Mesendoderm (in vitro differentiated cells): Measurements from ENCODE around the gene SLC39A11.
"Not testable (repeated sequence)": the region's sequence is repeated elsewhere in the genome, so short reads cannot be mapped to it uniquely, and the experiment has no call there.

Experiments used
- DNase-seq: peaks from one replicate; pipeline ENCODE4 v3.0.0; 2013
- H2AK5ac ChIP-seq: 2 replicates; pipeline ENCODE4 v1.6.1; 2013; ENCODE audit warnings: low read length, inconsistent platforms
- H2BK120ac ChIP-seq: 2 replicates; pipeline ENCODE4 v1.6.1; 2013; ENCODE audit warnings: low read depth, mild to moderate bottlenecking, low read length, moderate library complexity, mixed read lengths
- H2BK15ac ChIP-seq: replicated peaks from 2 replicates; pipeline ENCODE4 v1.6.1; 2013; ENCODE audit warnings: low read depth, mild to moderate bottlenecking, moderate library complexity
- H2BK5ac ChIP-seq: 2 replicates; pipeline ENCODE4 v1.6.1; 2013; ENCODE audit warnings: low read length, inconsistent platforms
- H3K18ac ChIP-seq: 2 replicates; pipeline ENCODE4 v1.6.1; 2013; ENCODE audit warnings: mild to moderate bottlenecking, low read length, mixed read lengths
- H3K23ac ChIP-seq: one replicate; pipeline ENCODE4 v1.6.1; 2013; ENCODE audit warnings: low read length
- H3K27ac ChIP-seq: 2 replicates; pipeline ENCODE4 v1.5.1; 2013; ENCODE audit warnings: low read depth, mild to moderate bottlenecking, inconsistent platforms, low read length, moderate library complexity
- H3K27me3 ChIP-seq: 2 replicates; pipeline ENCODE4 v1.6.1; 2013; ENCODE audit warnings: low read length, control low read depth, mild to moderate bottlenecking, inconsistent platforms; ENCODE audit not compliant: insufficient read depth, poor library complexity
- H3K36me3 ChIP-seq: 2 replicates; pipeline ENCODE4 v1.6.1; 2013; ENCODE audit warnings: low read length, inconsistent platforms; ENCODE audit not compliant: control insufficient read depth, insufficient read depth
- H3K4ac ChIP-seq: one replicate; pipeline ENCODE4 v1.6.1; 2013; ENCODE audit warnings: low read depth, mild to moderate bottlenecking, low read length, moderate library complexity
- H3K4me1 ChIP-seq: 2 replicates; pipeline ENCODE4 v1.6.1; 2013; ENCODE audit warnings: low read depth, low read length, inconsistent platforms; ENCODE audit not compliant: control insufficient read depth
- H3K4me2 ChIP-seq: 2 replicates; pipeline ENCODE4 v1.6.1; 2013; ENCODE audit warnings: low read length
- H3K4me3 ChIP-seq: 2 replicates; pipeline ENCODE4 v1.5.1; 2013; ENCODE audit warnings: mild to moderate bottlenecking, low read length
- H3K56ac ChIP-seq: one replicate; pipeline ENCODE4 v1.6.1; 2013; ENCODE audit warnings: low read length
- H3K79me1 ChIP-seq: 2 replicates; pipeline ENCODE4 v1.6.1; 2013; ENCODE audit warnings: low read length, inconsistent platforms
- H3K79me2 ChIP-seq: 2 replicates; pipeline ENCODE4 v1.6.1; 2013; ENCODE audit warnings: mild to moderate bottlenecking, low read length; ENCODE audit not compliant: control insufficient read depth, insufficient read depth
- H3K9ac ChIP-seq: 2 replicates; pipeline ENCODE4 v1.6.1; 2013; ENCODE audit warnings: low read length, inconsistent platforms
- H4K5ac ChIP-seq: one replicate; pipeline ENCODE4 v1.6.1; 2013; ENCODE audit warnings: low read length
- H4K8ac ChIP-seq: one replicate; pipeline ENCODE4 v1.6.1; 2013; ENCODE audit warnings: low read depth, mild to moderate bottlenecking, control low read depth, low read length, moderate library complexity
- WGBS: extraction: QIAGEN DNeasy Blood & Tissue Kit; methylation state at CpG from one replicate; pipeline ENCODE4 v1.1.7; 2013; ENCODE audit warnings: low lambda C conversion rate, missing lambda C conversion rate; ENCODE audit not compliant: insufficient coverage; ENCODE audit errors: extremely low coverage; 5-methylcytosine and 5-hydroxymethylcytosine counted together

Gene SLC39A11

GRCh38 chr17:72998343-72998742, 94.1 kb downstream of the SLC39A11 start:
- H4K5ac ChIP-seq: no peak overlapping the region
- H3K27me3 ChIP-seq: no peaks in the 10 kb centered on the region
- H3K56ac ChIP-seq: no peak overlapping the region
- no peak overlapping the region for H2BK5ac ChIP-seq
- no CpG with 5 or more reads among the region's 1 CpG for WGBS
- no peaks in the 10 kb centered on the region for H3K79me2 ChIP-seq
- no peaks in the 10 kb centered on the region for H3K4me1 ChIP-seq
- H4K8ac ChIP-seq: no peak overlapping the region
- no peak overlapping the region for H3K27ac ChIP-seq
- no peak overlapping the region for H3K4ac ChIP-seq
- H3K79me1 ChIP-seq: no peaks in the 10 kb centered on the region
- no peak overlapping the region for H3K4me3 ChIP-seq
- no peak overlapping the region for H3K9ac ChIP-seq
- no peak overlapping the region for H2AK5ac ChIP-seq
- H3K4me2 ChIP-seq: no peak overlapping the region
- no peak overlapping the region for H2BK120ac ChIP-seq
- no peak overlapping the region for H3K23ac ChIP-seq
- DNase-seq: no peak
- H3K18ac ChIP-seq: no peak overlapping the region
- H3K36me3 ChIP-seq: no peaks in the 10 kb centered on the region
- no peak overlapping the region for H2BK15ac ChIP-seq

DNA sequence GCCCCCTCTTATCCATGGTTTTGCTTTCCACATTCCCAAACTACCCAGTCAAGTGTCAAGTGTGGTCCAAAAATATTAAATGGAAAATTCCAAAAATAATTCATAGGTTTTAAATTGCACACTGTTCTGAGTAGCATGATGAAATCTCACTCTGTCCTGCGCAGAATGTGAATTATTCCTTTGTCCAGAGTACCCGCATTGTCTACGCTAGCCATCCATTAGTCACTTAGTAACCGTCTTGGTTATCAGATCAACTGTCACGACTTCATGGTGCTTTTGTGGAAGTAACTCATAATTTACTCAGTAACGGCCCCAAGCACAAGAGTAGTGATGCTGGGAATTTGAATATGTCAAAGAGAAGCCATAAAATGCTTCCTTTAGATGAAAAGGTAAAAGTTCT, 94.9 kb downstream of the SLC39A11 start:
- Histone ChIP-seq H3K4me3 (no peak overlapping the region), H3K27ac (no peak overlapping the region), H3K56ac (no peak overlapping the region), H3K4me2 (no peak overlapping the region), H3K23ac (no peak overlapping the region), H3K18ac (no peak overlapping the region), H4K8ac (no peak overlapping the region), H4K5ac (no peak overlapping the region), H2BK5ac (no peak overlapping the region), H3K79me1 (no peaks in the 10 kb centered on the region), H3K79me2 (no peaks in the 10 kb centered on the region), H3K9ac (no peak overlapping the region), H3K4ac (no peak overlapping the region), H3K36me3 (no peaks in the 10 kb centered on the region), H2BK120ac (no peak overlapping the region), H2BK15ac (no peak overlapping the region), H3K4me1 (no peaks in the 10 kb centered on the region), H2AK5ac (no peak overlapping the region), H3K27me3 (no peaks in the 10 kb centered on the region)
- WGBS: no CpG with 5 or more reads among the region's 6 CpGs
- DNase-seq: no peak

DNA sequence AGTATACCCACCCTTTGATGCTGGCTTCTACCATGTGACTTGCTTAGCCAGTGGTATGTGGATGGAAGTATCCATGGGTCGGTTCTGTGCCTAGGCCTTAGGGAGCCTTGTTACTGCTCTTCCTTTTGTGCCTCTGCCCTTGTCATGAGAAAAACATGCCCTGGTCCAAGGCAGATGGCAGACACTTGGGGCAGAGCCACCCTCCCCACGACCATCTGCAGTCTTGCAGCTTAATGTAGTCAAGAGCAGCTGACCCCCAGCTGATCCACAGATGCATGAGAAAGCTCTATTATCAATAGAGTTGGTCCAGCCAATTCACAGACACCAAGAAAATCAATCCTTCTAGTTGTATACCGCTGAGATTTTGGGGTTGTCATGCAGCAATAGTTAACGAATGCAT, 95.7 kb downstream of the SLC39A11 start:
- Histone ChIP-seq H2BK15ac (no peak overlapping the region), H3K9ac (no peak overlapping the region), H3K23ac (no peak overlapping the region), H3K18ac (no peak overlapping the region), H4K8ac (no peak overlapping the region), H3K27ac (no peak overlapping the region), H3K56ac (no peak overlapping the region), H2BK5ac (no peak overlapping the region), H2AK5ac (no peak overlapping the region), H3K79me2 (no peaks in the 10 kb centered on the region), H3K4me2 (no peak overlapping the region), H3K79me1 (no peaks in the 10 kb centered on the region), H4K5ac (no peak overlapping the region), H2BK120ac (no peak overlapping the region), H3K4me3 (no peak overlapping the region), H3K4ac (no peak overlapping the region), H3K4me1 (no peaks in the 10 kb centered on the region), H3K36me3 (no peaks in the 10 kb centered on the region), H3K27me3 (no peaks in the 10 kb centered on the region)
- DNase-seq: no peak
- WGBS: no CpG with 5 or more reads among the region's 4 CpGs

- no peak overlapping the region for H3K9ac ChIP-seq
- H3K36me3 ChIP-seq: no peaks in the 10 kb centered on the region
- H3K4me2 ChIP-seq: no peak overlapping the region
- no peaks in the 10 kb centered on the region for H3K79me2 ChIP-seq
- no peaks in the 10 kb centered on the region for H3K79me1 ChIP-seq
- DNase-seq: no peak
- no peaks in the 10 kb centered on the region for H3K4me1 ChIP-seq
- H2BK15ac ChIP-seq: no peak overlapping the region
- no peak overlapping the region for H2AK5ac ChIP-seq
- WGBS: no CpG with 5 or more reads among the region's 1 CpG
- no peak overlapping the region for H2BK120ac ChIP-seq
- H3K27me3 ChIP-seq: no peaks in the 10 kb centered on the region
- no peak overlapping the region for H3K4me3 ChIP-seq
- H4K5ac ChIP-seq: no peak overlapping the region
- no peak overlapping the region for H3K27ac ChIP-seq
- H4K8ac ChIP-seq: no peak overlapping the region
- no peak overlapping the region for H3K23ac ChIP-seq
- no peak overlapping the region for H3K56ac ChIP-seq
- H2BK5ac ChIP-seq: no peak overlapping the region
- no peak overlapping the region for H3K18ac ChIP-seq
- no peak overlapping the region for H3K4ac ChIP-seq
These were observed 97.4 kb downstream of the SLC39A11 start for GRCh38 chr17:72995008-72995656.

DNA sequence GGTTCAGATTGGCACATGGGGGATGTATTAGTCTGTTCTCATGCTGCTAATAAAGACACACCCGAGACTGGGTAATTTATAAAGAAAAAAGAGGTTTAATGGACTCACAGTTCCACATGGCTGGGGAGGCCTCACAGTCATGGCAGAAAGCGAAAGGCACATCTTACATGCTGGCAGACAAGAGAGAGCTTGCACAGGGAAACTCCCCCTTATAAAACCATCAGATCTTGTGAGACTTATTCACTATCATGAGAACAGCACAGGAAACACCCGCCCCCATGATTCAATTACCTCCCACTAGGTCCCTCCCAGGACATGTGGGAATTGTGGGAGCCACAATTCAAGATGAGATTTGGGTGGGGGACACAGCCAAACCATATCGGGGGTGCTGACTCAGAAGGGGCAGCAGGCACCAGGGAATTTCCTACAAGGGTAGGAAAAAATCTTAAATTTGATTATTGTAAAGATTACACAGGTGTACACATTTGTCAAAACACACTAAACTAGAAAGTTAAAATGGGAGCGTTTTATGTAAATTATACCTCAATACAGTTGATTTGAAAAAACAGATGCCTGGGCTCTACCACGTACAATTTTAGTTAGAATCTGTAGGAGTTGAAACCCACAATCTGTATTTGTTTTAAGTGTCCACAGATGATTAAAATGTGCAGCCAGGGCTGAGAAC, 99.6 kb downstream of the SLC39A11 start:
- H4K5ac ChIP-seq, H3K56ac ChIP-seq, H3K4ac ChIP-seq, H3K4me3 ChIP-seq, DNase-seq, H3K79me1 ChIP-seq, H3K23ac ChIP-seq, H3K27ac ChIP-seq, H3K27me3 ChIP-seq, H3K4me2 ChIP-seq, H2AK5ac ChIP-seq, H2BK120ac ChIP-seq, H3K79me2 ChIP-seq, H3K9ac ChIP-seq, H3K36me3 ChIP-seq, H3K4me1 ChIP-seq, H2BK5ac ChIP-seq, H4K8ac ChIP-seq, H3K18ac ChIP-seq, H2BK15ac ChIP-seq: not testable (repeated sequence)
- WGBS: no CpG with 5 or more reads among the region's 6 CpGs

DNA sequence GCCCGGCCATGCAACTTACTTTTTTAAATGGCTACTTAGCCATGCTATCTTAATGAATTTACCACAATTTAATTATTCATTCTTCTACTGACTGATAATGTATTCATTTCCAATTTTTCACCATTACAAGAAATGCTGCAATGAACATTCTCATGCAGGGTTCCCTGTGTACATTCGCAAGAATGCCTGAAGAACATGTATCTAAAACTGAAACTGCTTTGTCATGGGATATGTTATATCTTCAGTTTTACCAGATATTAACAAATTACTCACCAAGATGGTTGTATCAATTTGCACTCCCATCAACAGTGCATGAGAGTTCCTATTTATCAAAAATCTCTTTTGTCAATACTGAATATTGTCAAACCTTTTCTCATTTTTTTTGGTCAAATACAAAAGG, 100.8 kb downstream of the SLC39A11 start:
- no peak overlapping the region for H4K5ac ChIP-seq
- no peak overlapping the region for H3K4me2 ChIP-seq
- no peak overlapping the region for H3K56ac ChIP-seq
- H3K18ac ChIP-seq: no peak overlapping the region
- WGBS: no CpG with 5 or more reads among the region's 2 CpGs
- no peak overlapping the region for H2BK15ac ChIP-seq
- no peak overlapping the region for H3K23ac ChIP-seq
- no peak overlapping the region for H3K27ac ChIP-seq
- H3K4me1 ChIP-seq: no peaks in the 10 kb centered on the region
- no peak overlapping the region for H2BK5ac ChIP-seq
- no peaks in the 10 kb centered on the region for H3K36me3 ChIP-seq
- H3K4me3 ChIP-seq: no peak overlapping the region
- no peak overlapping the region for H3K9ac ChIP-seq
- no peaks in the 10 kb centered on the region for H3K79me1 ChIP-seq
- H2AK5ac ChIP-seq: no peak overlapping the region
- no peak overlapping the region for H2BK120ac ChIP-seq
- no peak overlapping the region for H4K8ac ChIP-seq
- H3K27me3 ChIP-seq: no peaks in the 10 kb centered on the region
- no peak for DNase-seq
- H3K4ac ChIP-seq: no peak overlapping the region
- no peaks in the 10 kb centered on the region for H3K79me2 ChIP-seq
